Loucy (cell line): ENCODE results near the gene CREB3L4.

Experiments
- CTCF ChIP-seq: fragments of 200-600 bp; sonication (generic); conservative IDR thresholded peaks from 2 replicates; pipeline ENCODE4 v1.5.1; 2014; ENCODE audit warnings: mild to moderate bottlenecking, antibody characterized with exemption, low read length
- EZH2phosphoT487 ChIP-seq: fragments of 200-600 bp; IDR thresholded peaks from 2 replicates; pipeline ENCODE4 v1.6.1; 2018; ENCODE audit warnings: antibody characterized with exemption, mild to moderate bottlenecking, moderate library complexity, borderline replicate concordance

- TF ChIP-seq CTCF: no peak
- no peak for TF ChIP-seq EZH2phosphoT487
Measured at GRCh38 chr1:154019940-154020339, 52.2 kb downstream of the CREB3L4 start.
